ENCODE data around the gene ARFGAP3. TPM values are rescaled to one million over a fixed set of nuclear protein-coding genes. Genes with fewer than 3 reads are reported as not detected.

Gene ARFGAP3
- total RNA-seq, 1 donor from 2014 or later, result 53.7 TPM

GRCh38 chr22:42887523-42888507 is 30.7 kb upstream of the ARFGAP3 start:
- DNase-seq (peak; percentile 80), ATAC-seq (peak; percentile 78)
- no peak overlapping the region for H3K4me3 ChIP-seq
- H3K27ac ChIP-seq, result peak overlapping the region; percentile 60
- H3K4me1 ChIP-seq, result peaks cover 17% of the 10 kb centered on the region
- H3K9me3 ChIP-seq, result no peaks in the 10 kb centered on the region
- no peak for TF ChIP-seq CTCF (IDR thresholded peaks at IDR 0.05)
- no peaks in the 10 kb centered on the region for H3K27me3 ChIP-seq
- H3K36me3 ChIP-seq, result peaks cover 62% of the 10 kb centered on the region
- intact Hi-C loops (cut with DNase I), result no loop called here

- intact Hi-C loops (cut with DNase I), result no loop called here
- ATAC-seq (no peak), DNase-seq (no peak)
- no peak for TF ChIP-seq CTCF (IDR thresholded peaks at IDR 0.05)
- peaks cover 10% of the 10 kb centered on the region for H3K4me1 ChIP-seq
- peaks cover 69% of the 10 kb centered on the region for H3K36me3 ChIP-seq
- H3K4me3 ChIP-seq, result no peak overlapping the region
- H3K27ac ChIP-seq, result peak overlapping the region; percentile 60
- H3K27me3 ChIP-seq, result no peaks in the 10 kb centered on the region
- H3K9me3 ChIP-seq, result no peaks in the 10 kb centered on the region
Measured at GRCh38 chr22:42887120-42887519, 30.0 kb upstream of the ARFGAP3 start.

- no peaks in the 10 kb centered on the region for H3K9me3 ChIP-seq
- H3K4me3 ChIP-seq, result no peak overlapping the region
- TF ChIP-seq CTCF (IDR thresholded peaks at IDR 0.05), result no peak
- H3K4me1 ChIP-seq, result no peaks in the 10 kb centered on the region
- intact Hi-C loops (cut with DNase I), result no loop called here
- H3K27ac ChIP-seq, result no peak overlapping the region
- DNase-seq (no peak), ATAC-seq (no peak)
- H3K27me3 ChIP-seq, result no peaks in the 10 kb centered on the region
- H3K36me3 ChIP-seq, result peaks cover 78% of the 10 kb centered on the region
Measured at GRCh38 chr22:42885446-42885845, 28.4 kb upstream of the ARFGAP3 start.

- Histone ChIP-seq H3K36me3 (peaks cover 78% of the 10 kb centered on the region), H3K27ac (no peak overlapping the region), H3K9me3 (no peaks in the 10 kb centered on the region), H3K4me3 (no peak overlapping the region), H3K4me1 (no peaks in the 10 kb centered on the region), H3K27me3 (no peaks in the 10 kb centered on the region)
- ATAC-seq, result no peak
- TF ChIP-seq CTCF (IDR thresholded peaks at IDR 0.05), result no peak
- intact Hi-C loops (cut with DNase I), result no loop called here
- no peak for DNase-seq
Measured at GRCh38 chr22:42884616-42885375, 27.7 kb upstream of the ARFGAP3 start.

GRCh38 chr22:42883970-42884369 is 26.9 kb upstream of the ARFGAP3 start:
- no peak for ATAC-seq
- Histone ChIP-seq H3K4me1 (no peaks in the 10 kb centered on the region), H3K36me3 (peaks cover 81% of the 10 kb centered on the region), H3K27ac (no peak overlapping the region), H3K27me3 (no peaks in the 10 kb centered on the region), H3K9me3 (no peaks in the 10 kb centered on the region), H3K4me3 (no peak overlapping the region)
- TF ChIP-seq CTCF (IDR thresholded peaks at IDR 0.05), result no peak
- no peak for DNase-seq
- intact Hi-C loops (cut with DNase I), result no loop called here
